Measurements from ENCODE around the gene UNKL.

GRCh38 chr16:1331712-1332617 lies 82.5 kb downstream of the UNKL start:
- peak; percentile 80 for TF ChIP-seq EZH2 (IDR thresholded peaks at IDR 0.05; ENCODE audit: insufficient read depth, poor library complexity, severe bottlenecking)
- 0 out of 2 replicates have a peak, but pooled peaks have one; percentile 23 for TF ChIP-seq EZH2phosphoT487 (IDR thresholded peaks at IDR 0.05; ENCODE audit: insufficient read depth, low read depth)

Measured in GM23248 (cell line).